ENCODE measurements around the gene MYL6. TPM values are rescaled to one million over a fixed set of nuclear protein-coding genes. Genes with fewer than 3 reads are reported as not detected.

The MYL6 gene
- total RNA-seq, 1 donor from 2014 or later: 707 TPM

- peak; percentile 79 for DNase-seq
Observed at GRCh38 chr12:56129206-56129941, 28.8 kb upstream of the MYL6 start.

GRCh38 chr12:56129942-56130495 is 28.1 kb upstream of the MYL6 start:
- no peak for DNase-seq

- DNase-seq: no peak
Observed at GRCh38 chr12:56130876-56131275, 27.3 kb upstream of the MYL6 start.

GRCh38 chr12:56134897-56135296 is 23.3 kb upstream of the MYL6 start:
- DNase-seq: no peak

- DNase-seq: no peak
Observed at GRCh38 chr12:56137853-56138571, 20.1 kb upstream of the MYL6 start.

- DNase-seq: no peak
Observed at GRCh38 chr12:56141946-56142784, 16.0 kb upstream of the MYL6 start.

GRCh38 chr12:56143217-56143616 is 14.9 kb upstream of the MYL6 start:
- no peak for DNase-seq

GRCh38 chr12:56143870-56144269 is 14.3 kb upstream of the MYL6 start:
- no peak for DNase-seq

GRCh38 chr12:56145217-56145616 is 12.9 kb upstream of the MYL6 start:
- no peak for DNase-seq

- DNase-seq: no peak
Observed at GRCh38 chr12:56146492-56147460, 11.4 kb upstream of the MYL6 start.

GRCh38 chr12:56150563-56150962 is 7.6 kb upstream of the MYL6 start:
- DNase-seq: no peak

- peak; percentile 50 for DNase-seq
Observed at GRCh38 chr12:56151672-56152131, 6.5 kb upstream of the MYL6 start.

- peak; percentile 97 for DNase-seq
Observed at GRCh38 chr12:56152132-56152755, 5.9 kb upstream of the MYL6 start, which contains the start of gene MYL6B. TSS of gene MYL6B (plus strand) at chr12:56152587. CDS start at chr12:56153919, 1,332 bp downstream.

- DNase-seq: no peak
Observed at GRCh38 chr12:56152756-56153677, 5.1 kb upstream of the MYL6 start.

GRCh38 chr12:56153678-56154065 is 4.5 kb upstream of the MYL6 start:
- peak; percentile 56 for DNase-seq

- DNase-seq: peak; percentile 87
Observed at GRCh38 chr12:56154246-56154771, 3.9 kb upstream of the MYL6 start.

- no peak for DNase-seq
Observed at GRCh38 chr12:56154818-56155217, 3.3 kb upstream of the MYL6 start.

GRCh38 chr12:56155256-56155845 is 2.8 kb upstream of the MYL6 start:
- DNase-seq: no peak
